ENCODE measurements around the gene SLC43A3. TPM values are rescaled to one million over a fixed set of nuclear protein-coding genes. Genes with fewer than 3 reads are reported as not detected.

The SLC43A3 gene
- total and polyA plus RNA-seq, 2 donors (not counting 3 experiments of a cell fraction or from before 2014, with no cell fraction given): 68.9 to 104 TPM

- peak overlapping the region; percentile 13 for H3K4me2 ChIP-seq (ENCODE audit: insufficient read depth, low read length)
- H4K20me1 ChIP-seq (replicated peaks; ENCODE audit: control insufficient read depth, extremely low read depth, insufficient read depth, low read length): no peaks in the 10 kb centered on the region
- no peak overlapping the region for H2AFZ ChIP-seq (ENCODE audit: low read depth, low read length)
- no TSS peak for BruUV-seq (replicated peaks)
- H3K79me2 ChIP-seq (ENCODE audit: control insufficient read depth, insufficient read depth, low read length): peaks cover 19% of the 10 kb centered on the region
- peaks cover 2 to 5% of the 10 kb centered on the region in 2 experiments for H3K27me3 ChIP-seq (ENCODE audit: control insufficient read depth in 2 of 2, insufficient read depth in 2 of 2, low read length in 2 of 2)
- FAIRE-seq: no peak
- POLR2A ChIA-PET: interaction anchor here (0.7 to 1.5 kb wide), 5 partner anchors 8 to 142 kb away, joined by 3 to 8 read pairs (median 7); no protein-coding TSS in a partner anchor
- H3K9me3 ChIP-seq (replicated peaks; ENCODE audit: control insufficient read depth, insufficient read depth, low read length): no peaks in the 10 kb centered on the region
- DNase-seq (ENCODE audit: low read depth, low spot score): peak; percentile 10
- intact Hi-C loops (cut with micrococcal nuclease) (loop anchor here (1.0 to 10.0 kb wide), 6 partner anchors 8 to 581 kb away; no protein-coding TSS in a partner anchor), dilution Hi-C loops (cut with MboI; ENCODE audit: extremely low pct_ligation_motif_present, low sequenced_read_pairs) (no loop called here)
- peaks cover 33% of the 10 kb centered on the region for H3K4me1 ChIP-seq (ENCODE audit: control insufficient read depth, extremely low read depth, insufficient read depth, low read length)
- H3K4me3 ChIP-seq (replicated peaks in 1 of 3; ENCODE audit: insufficient read depth in 1 of 3, low read depth in 1 of 3, low read length in 3 of 3): no peak overlapping the region
- peak overlapping the region; percentile 81 for H3K27ac ChIP-seq (ENCODE audit: insufficient read depth, low read depth, low read length)
- CTCF ChIA-PET: interaction anchor here (0.9 to 4.0 kb wide), 11 partner anchors 8 to 220 kb away, joined by 3 to 24 read pairs (median 3); partner anchors contain the start of gene SSRP1
- H3K36me3 ChIP-seq (ENCODE audit: control insufficient read depth in 2 of 2, extremely low read depth in 1 of 2, insufficient read depth in 2 of 2, low read length in 2 of 2): peaks cover 3 to 4% of the 10 kb centered on the region in 2 experiments
- H3K9me1 ChIP-seq (replicated peaks; ENCODE audit: control insufficient read depth, extremely low read depth, insufficient read depth, low read length): no peaks in the 10 kb centered on the region
- TF ChIP-seq POLR2A (IDR thresholded peaks at IDR 0.05; ENCODE audit: low read depth, low read length) (peak; percentile 14), POLR2AphosphoS5 (IDR thresholded peaks at IDR 0.05; ENCODE audit: insufficient read depth, low read depth, low read length) (no peak)
- peak overlapping the region; percentile 53 for H3K9ac ChIP-seq (replicated peaks; ENCODE audit: extremely low read depth, insufficient read depth, low read length)
Measured at GRCh38 chr11:57424137-57424791, 2.7 kb downstream of the SLC43A3 start.

GRCh38 chr11:57422669-57423068 lies 4.3 kb downstream of the SLC43A3 start:
- H3K27me3 ChIP-seq (ENCODE audit: control insufficient read depth in 2 of 2, insufficient read depth in 2 of 2, low read length in 2 of 2): no peaks in the 10 kb centered on the region

More at GRCh38 chr11:57422669-57423068, 4.3 kb downstream of the SLC43A3 start:
- Histone ChIP-seq H3K9me3 (replicated peaks; ENCODE audit: control insufficient read depth, insufficient read depth, low read length) (no peaks in the 10 kb centered on the region), H3K9me1 (replicated peaks; ENCODE audit: control insufficient read depth, extremely low read depth, insufficient read depth, low read length) (no peaks in the 10 kb centered on the region), H3K36me3 (ENCODE audit: control insufficient read depth in 2 of 2, extremely low read depth in 1 of 2, insufficient read depth in 2 of 2, low read length in 2 of 2) (peaks cover 4 to 6% of the 10 kb centered on the region in 2 experiments), H3K4me1 (ENCODE audit: control insufficient read depth, extremely low read depth, insufficient read depth, low read length) (peaks cover 33% of the 10 kb centered on the region), H3K27ac (ENCODE audit: insufficient read depth, low read depth, low read length) (no peak overlapping the region), H3K4me2 (ENCODE audit: insufficient read depth, low read length) (no peak overlapping the region), H3K79me2 (ENCODE audit: control insufficient read depth, insufficient read depth, low read length) (peaks cover 19% of the 10 kb centered on the region), H2AFZ (ENCODE audit: low read depth, low read length) (no peak overlapping the region), H3K4me3 (replicated peaks in 1 of 3; ENCODE audit: insufficient read depth in 1 of 3, low read depth in 1 of 3, low read length in 3 of 3) (no peak overlapping the region), H3K9ac (replicated peaks; ENCODE audit: extremely low read depth, insufficient read depth, low read length) (no peak overlapping the region), H4K20me1 (replicated peaks; ENCODE audit: control insufficient read depth, extremely low read depth, insufficient read depth, low read length) (no peaks in the 10 kb centered on the region)
- dilution Hi-C loops (cut with MboI; ENCODE audit: extremely low pct_ligation_motif_present, low sequenced_read_pairs): no loop called here
- POLR2A ChIA-PET: no interaction called here
- BruUV-seq (replicated peaks): no TSS peak
- FAIRE-seq (no peak), DNase-seq (ENCODE audit: low read depth, low spot score) (no peak)
- intact Hi-C loops (cut with micrococcal nuclease): loop anchor here (10.0 kb wide), 1 partner anchor 582 kb away; no protein-coding TSS in a partner anchor
- CTCF ChIA-PET: no interaction called here
- TF ChIP-seq POLR2AphosphoS5 (IDR thresholded peaks at IDR 0.05; ENCODE audit: insufficient read depth, low read depth, low read length) (no peak), FOS (IDR thresholded peaks at IDR 0.05; ENCODE audit: borderline replicate concordance, insufficient read depth, low read length) (no peak), EZH2 (IDR thresholded peaks at IDR 0.05; ENCODE audit: borderline replicate concordance, low read depth, low read length, severe bottlenecking) (no peak), JUN (IDR thresholded peaks at IDR 0.05; ENCODE audit: borderline replicate concordance, insufficient read depth, insufficient read length, low read depth) (no peak), MYC (IDR thresholded peaks at IDR 0.05; ENCODE audit: low read depth, low read length) (no peak), GATA2 (IDR thresholded peaks at IDR 0.05; ENCODE audit: insufficient read depth, insufficient read length, low read depth, low read length) (no peak), MAX (IDR thresholded peaks at IDR 0.05; ENCODE audit: insufficient read depth, insufficient read length) (no peak), POLR2A (IDR thresholded peaks at IDR 0.05; ENCODE audit: low read depth, low read length) (no peak)
- TF ChIP-seq, protein P1, sequence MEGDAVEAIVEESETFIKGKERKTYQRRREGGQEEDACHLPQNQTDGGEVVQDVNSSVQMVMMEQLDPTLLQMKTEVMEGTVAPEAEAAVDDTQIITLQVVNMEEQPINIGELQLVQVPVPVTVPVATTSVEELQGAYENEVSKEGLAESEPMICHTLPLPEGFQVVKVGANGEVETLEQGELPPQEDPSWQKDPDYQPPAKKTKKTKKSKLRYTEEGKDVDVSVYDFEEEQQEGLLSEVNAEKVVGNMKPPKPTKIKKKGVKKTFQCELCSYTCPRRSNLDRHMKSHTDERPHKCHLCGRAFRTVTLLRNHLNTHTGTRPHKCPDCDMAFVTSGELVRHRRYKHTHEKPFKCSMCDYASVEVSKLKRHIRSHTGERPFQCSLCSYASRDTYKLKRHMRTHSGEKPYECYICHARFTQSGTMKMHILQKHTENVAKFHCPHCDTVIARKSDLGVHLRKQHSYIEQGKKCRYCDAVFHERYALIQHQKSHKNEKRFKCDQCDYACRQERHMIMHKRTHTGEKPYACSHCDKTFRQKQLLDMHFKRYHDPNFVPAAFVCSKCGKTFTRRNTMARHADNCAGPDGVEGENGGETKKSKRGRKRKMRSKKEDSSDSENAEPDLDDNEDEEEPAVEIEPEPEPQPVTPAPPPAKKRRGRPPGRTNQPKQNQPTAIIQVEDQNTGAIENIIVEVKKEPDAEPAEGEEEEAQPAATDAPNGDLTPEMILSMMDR (IDR thresholded peaks at IDR 0.05; ENCODE audit: extremely low read depth in 1 of 2, insufficient read depth in 1 of 2, low read depth in 1 of 2, low read length in 2 of 2): no peak
